HepG2 (cell line): ENCODE results near the gene UBALD1. TPM values are rescaled to one million over a fixed set of nuclear protein-coding genes. Genes with fewer than 3 reads are reported as not detected.

Experiments used
- ATAC-seq: fragments of 200-7000 bp; cut with Tn5 transposase; 3 replicates; pipeline ENCODE4 v1.9.1; 2020; ENCODE audit warnings: mild to moderate bottlenecking, moderate library complexity
- BruUV-seq: library from RNA; stranded (reverse); fragments of 400-500 nt; replicated peaks from 2 replicates; lab custom pipeline; 2021; lab: Mats Ljungman, UMichigan
- CTCF ChIA-PET: fragments of 300-600 bp; formaldehyde crosslinking; extraction: SDS; loops from one replicate; lab custom pipeline; 2021; ENCODE audit warnings: low total read pairs, inconsistent platforms, low intra/inter-chr PET ratio; lab: Yijun Ruan, JAX
- POLR2A ChIA-PET: fragments of 350-600 bp; sonication (Branson Sonifier 250); formaldehyde crosslinking; loops from one replicate; lab custom pipeline; 2020; ENCODE audit warnings: antibody characterized with exemption, inconsistent platforms; lab: Yijun Ruan, JAX
- DNase-seq: peaks from one replicate; pipeline ENCODE4 v3.0.0-alpha.2; 2015; ENCODE audit warnings: low spot score
- FAIRE-seq: peaks from 3 replicates; lab custom pipeline; 2011; peaks lifted over from hg19 to GRCh38; lab: Jason Lieb, UNC
- H2AFZ ChIP-seq: one replicate; pipeline ENCODE4 v1.6.1; 2011; ENCODE audit warnings: low read length, inconsistent platforms
- H3K27ac ChIP-seq: fragments of 300-600 bp; 3 replicates; pipeline ENCODE4 v1.8.0; 2011; ENCODE audit warnings: mixed run types, mild to moderate bottlenecking, mixed read lengths, low read length, inconsistent platforms; ENCODE audit not compliant: insufficient read depth; ENCODE audit errors: extremely low read length
- H3K27me3 ChIP-seq, 2 experiments: fragments of 200-600 bp in 1 of 2; 2 replicates in 1 of 2; 3 replicates in 1 of 2; pipeline versions ENCODE4 v1.6.0 to v1.8.0; 2011; ENCODE audit warnings: low read length in 2 of 2, mild to moderate bottlenecking in 2 of 2, moderate library complexity in 2 of 2, inconsistent platforms in 1 of 2; ENCODE audit not compliant: insufficient read depth in 2 of 2, control insufficient read depth in 1 of 2
- H3K36me3 ChIP-seq, 2 experiments: fragments of 200-600 bp in 1 of 2; replicated peaks in 1 of 2; 2 replicates in 1 of 2; 3 replicates in 1 of 2; pipeline versions ENCODE4 v1.5.1 to v1.8.0; 2011; ENCODE audit warnings: low read length in 2 of 2, inconsistent platforms in 1 of 2; ENCODE audit not compliant: insufficient read depth in 2 of 2, control insufficient read depth in 1 of 2
- H3K4me1 ChIP-seq: 2 replicates; pipeline ENCODE4 v1.5.1; 2012; ENCODE audit warnings: low read length, inconsistent platforms; ENCODE audit not compliant: insufficient read depth
- H3K4me2 ChIP-seq: 2 replicates; pipeline ENCODE4 v1.6.0; 2011; ENCODE audit warnings: low read depth, low read length, inconsistent platforms
- H3K4me3 ChIP-seq, 3 experiments: fragments of 200-600 bp in 1 of 3; sonication (generic), shearing (Covaris generic) in 1 of 3; replicated peaks in 1 of 3; 2 replicates each; pipeline ENCODE4 v1.5.1; 2011 to 2016; ENCODE audit warnings: low read length in 3 of 3, inconsistent platforms in 2 of 3, low read depth in 2 of 3, mild to moderate bottlenecking in 2 of 3, control low read depth in 1 of 3, mixed read lengths in 1 of 3; ENCODE audit not compliant: insufficient read depth in 1 of 3
- H3K79me2 ChIP-seq: one replicate; pipeline ENCODE4 v1.6.1; 2011; ENCODE audit warnings: low read length, inconsistent platforms; ENCODE audit not compliant: insufficient read depth
- H3K9ac ChIP-seq: 2 replicates; pipeline ENCODE4 v1.6.0; 2011; ENCODE audit warnings: mild to moderate bottlenecking, low read depth, low read length, inconsistent platforms; ENCODE audit not compliant: insufficient read depth
- H3K9me3 ChIP-seq: 2 replicates; pipeline ENCODE4 v1.5.1; 2012; ENCODE audit warnings: mild to moderate bottlenecking, low read length
- H4K20me1 ChIP-seq: 2 replicates; pipeline ENCODE4 v1.6.0; 2011; ENCODE audit warnings: inconsistent platforms, mild to moderate bottlenecking, low read length, moderate library complexity; ENCODE audit not compliant: insufficient read depth
- AGO2 ChIP-seq: fragments of 200-400 bp; formaldehyde crosslinking; optimal IDR thresholded peaks from 2 replicates; pipeline ENCODE3; 2017; ENCODE audit warnings: mild to moderate bottlenecking, low read depth, low read length, moderate library complexity
- ARNTL ChIP-seq: sonication (generic); formaldehyde crosslinking; IDR thresholded peaks from 2 replicates; pipeline ENCODE4 v1.4.0; 2020; ENCODE audit warnings: mild to moderate bottlenecking, missing genetic modification reagents
- CEBPG ChIP-seq: IDR thresholded peaks from 2 replicates; pipeline ENCODE4 v1.6.1; 2016
- FOXA3 ChIP-seq: IDR thresholded peaks from 2 replicates; pipeline ENCODE4 v1.6.1; 2016; ENCODE audit warnings: missing genetic modification reagents, missing compliant biosample characterization
- MAFK ChIP-seq, 2 experiments: IDR thresholded peaks in 1 of 2; conservative IDR thresholded peaks in 1 of 2; 2 replicates each; pipeline ENCODE4 v1.6.1; 2011; ENCODE audit warnings: improper control_type of control experiment in 2 of 2, low read length in 2 of 2
- RBFOX2 ChIP-seq: fragments of 200-400 bp; formaldehyde crosslinking; IDR thresholded peaks from 2 replicates; pipeline ENCODE4 v1.6.1; 2017; ENCODE audit warnings: low read depth, mild to moderate bottlenecking, low read length
- RORA ChIP-seq: sonication (generic); formaldehyde crosslinking; IDR thresholded peaks from 2 replicates; pipeline ENCODE4 v1.5.0; 2020; ENCODE audit warnings: mild to moderate bottlenecking, missing genetic modification reagents, moderate library complexity
- SP4 ChIP-seq: sonication (generic); formaldehyde crosslinking; IDR thresholded peaks from 2 replicates; pipeline ENCODE4 v1.8.1; 2023; ENCODE audit warnings: mild to moderate bottlenecking, missing genetic modification reagents
- YEATS2 ChIP-seq: sonication (generic); formaldehyde crosslinking; IDR thresholded peaks from 2 replicates; pipeline ENCODE4 v1.4.0; 2020; ENCODE audit warnings: missing genetic modification reagents, borderline replicate concordance
- ZC3H13 ChIP-seq: sonication (generic); formaldehyde crosslinking; IDR thresholded peaks from 2 replicates; pipeline ENCODE4 v1.8.1; 2023; ENCODE audit warnings: mild to moderate bottlenecking, missing genetic modification reagents, moderate library complexity
- ZNF225 ChIP-seq: sonication (generic); formaldehyde crosslinking; IDR thresholded peaks from 2 replicates; pipeline ENCODE4 v1.4.0; 2020; ENCODE audit warnings: mild to moderate bottlenecking, missing genetic modification reagents
- ZNF768 ChIP-seq: sonication (generic); formaldehyde crosslinking; IDR thresholded peaks from 2 replicates; pipeline ENCODE4 v1.4.0; 2020; ENCODE audit warnings: missing genetic modification reagents
- WGBS: methylation state at CpG from one replicate; pipeline ENCODE4 v1.1.6; 2017; ENCODE audit warnings: low lambda C conversion rate; 5-methylcytosine and 5-hydroxymethylcytosine counted together
- in situ Hi-C: cut with HindIII; loops from 2 replicates; pipeline ENCODE4 v1.10.0; 2017; ENCODE audit warnings: low pct_unique_long_range_greater_than_20kb; ENCODE audit not compliant: extremely low pct_ligation_motif_present
- intact Hi-C: fragments of 100-400 bp; cut with micrococcal nuclease; formaldehyde crosslinking; loops from one replicate; pipeline ENCODE4 v1.10.0; 2022; ENCODE audit not compliant: unreplicated experiment
- polyA plus RNA-seq, 8 experiments: library from polyadenylated mRNA; depleted of rRNA in 3 of 8; stranded (reverse) in 7 of 8; unstranded in 1 of 8; fragments of >200 nt; fragmentation: Illumina TruSeq in 4 of 8; extraction: Trizol in 4 of 8; gene quantifications; 2 replicates each; pipeline versions ENCODE4 v1.2.1 to v1.2.3, GENCODE V29; 2011 to 2016; ENCODE audit warnings: low read depth in 4 of 8, missing spikeins in 1 of 8, mixed read lengths in 1 of 8; ENCODE audit not compliant: insufficient read depth in 1 of 8
- total RNA-seq, 5 experiments: library from RNA; depleted of rRNA; stranded (reverse); fragments of >200 nt; fragmentation: Illumina TruSeq; extraction: Trizol; gene quantifications; 2 replicates each; pipeline ENCODE4 v1.2.3, GENCODE V29; 2016; ENCODE audit warnings: low read depth in 1 of 5
- TF ChIP-seq, protein P1 (sequence below): sonication (generic); formaldehyde crosslinking; IDR thresholded peaks from 2 replicates; pipeline ENCODE4 v1.5.0; 2020; ENCODE audit warnings: mild to moderate bottlenecking, missing genetic modification reagents, moderate library complexity
- TF ChIP-seq, protein P2 (sequence below): sonication (generic); formaldehyde crosslinking; IDR thresholded peaks from 2 replicates; pipeline ENCODE4 v1.5.1; 2020; ENCODE audit warnings: missing genetic modification reagents, mild to moderate bottlenecking, borderline replicate concordance
- TF ChIP-seq, protein P3 (sequence below): sonication (generic); formaldehyde crosslinking; IDR thresholded peaks from 2 replicates; pipeline ENCODE4 v1.4.0; 2020; ENCODE audit warnings: missing genetic modification reagents
- TF ChIP-seq, protein P4 (sequence below): sonication (generic); formaldehyde crosslinking; IDR thresholded peaks from 2 replicates; pipeline ENCODE4 v1.9.0; 2021; ENCODE audit warnings: missing genetic modification reagents, mild to moderate bottlenecking, borderline replicate concordance

Gene UBALD1
- total and polyA plus RNA-seq, 2 of the 13 experiments (the other 11 are each of a cell fraction or from before 2014, with no cell fraction given), result 6.8 to 12.3 TPM

DNA sequence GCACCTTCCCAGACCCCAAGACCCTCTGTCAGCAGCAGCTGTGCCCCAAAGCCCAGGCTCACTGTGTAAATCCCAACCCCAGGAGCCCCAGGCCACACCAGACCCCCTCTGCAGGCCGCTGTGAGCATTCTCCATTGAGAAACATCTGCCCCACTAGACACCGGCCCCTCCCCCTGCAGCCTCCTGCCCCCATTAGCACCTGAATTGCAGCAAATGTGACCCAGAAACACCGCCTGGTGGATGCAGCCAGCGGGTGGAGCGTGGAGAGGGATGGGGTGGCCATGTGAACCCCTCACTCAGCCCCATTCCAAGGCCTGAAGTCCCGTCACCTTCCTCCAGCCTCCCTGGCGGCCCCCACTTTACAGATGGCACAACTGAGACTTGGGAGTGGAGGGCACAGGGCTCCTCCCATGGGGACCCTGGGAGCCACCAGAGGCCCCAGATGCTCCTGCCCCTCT is 2.2 kb downstream of the UBALD1 start (continued):
- TF ChIP-seq, protein P1, sequence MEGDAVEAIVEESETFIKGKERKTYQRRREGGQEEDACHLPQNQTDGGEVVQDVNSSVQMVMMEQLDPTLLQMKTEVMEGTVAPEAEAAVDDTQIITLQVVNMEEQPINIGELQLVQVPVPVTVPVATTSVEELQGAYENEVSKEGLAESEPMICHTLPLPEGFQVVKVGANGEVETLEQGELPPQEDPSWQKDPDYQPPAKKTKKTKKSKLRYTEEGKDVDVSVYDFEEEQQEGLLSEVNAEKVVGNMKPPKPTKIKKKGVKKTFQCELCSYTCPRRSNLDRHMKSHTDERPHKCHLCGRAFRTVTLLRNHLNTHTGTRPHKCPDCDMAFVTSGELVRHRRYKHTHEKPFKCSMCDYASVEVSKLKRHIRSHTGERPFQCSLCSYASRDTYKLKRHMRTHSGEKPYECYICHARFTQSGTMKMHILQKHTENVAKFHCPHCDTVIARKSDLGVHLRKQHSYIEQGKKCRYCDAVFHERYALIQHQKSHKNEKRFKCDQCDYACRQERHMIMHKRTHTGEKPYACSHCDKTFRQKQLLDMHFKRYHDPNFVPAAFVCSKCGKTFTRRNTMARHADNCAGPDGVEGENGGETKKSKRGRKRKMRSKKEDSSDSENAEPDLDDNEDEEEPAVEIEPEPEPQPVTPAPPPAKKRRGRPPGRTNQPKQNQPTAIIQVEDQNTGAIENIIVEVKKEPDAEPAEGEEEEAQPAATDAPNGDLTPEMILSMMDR (CRISPR knock-in tag), result peak; percentile 28; the same call in 1 of the 2 replicates
- TF ChIP-seq ARNTL (CRISPR knock-in tag) (no peak), ZNF768 (no peak), MAFK (conservative IDR thresholded peaks at IDR 0.05 in 1 of 2, IDR thresholded peaks at IDR 0.05 in 1 of 2; ENCODE audit: low read length in 2 of 2) (no peak)

DNA sequence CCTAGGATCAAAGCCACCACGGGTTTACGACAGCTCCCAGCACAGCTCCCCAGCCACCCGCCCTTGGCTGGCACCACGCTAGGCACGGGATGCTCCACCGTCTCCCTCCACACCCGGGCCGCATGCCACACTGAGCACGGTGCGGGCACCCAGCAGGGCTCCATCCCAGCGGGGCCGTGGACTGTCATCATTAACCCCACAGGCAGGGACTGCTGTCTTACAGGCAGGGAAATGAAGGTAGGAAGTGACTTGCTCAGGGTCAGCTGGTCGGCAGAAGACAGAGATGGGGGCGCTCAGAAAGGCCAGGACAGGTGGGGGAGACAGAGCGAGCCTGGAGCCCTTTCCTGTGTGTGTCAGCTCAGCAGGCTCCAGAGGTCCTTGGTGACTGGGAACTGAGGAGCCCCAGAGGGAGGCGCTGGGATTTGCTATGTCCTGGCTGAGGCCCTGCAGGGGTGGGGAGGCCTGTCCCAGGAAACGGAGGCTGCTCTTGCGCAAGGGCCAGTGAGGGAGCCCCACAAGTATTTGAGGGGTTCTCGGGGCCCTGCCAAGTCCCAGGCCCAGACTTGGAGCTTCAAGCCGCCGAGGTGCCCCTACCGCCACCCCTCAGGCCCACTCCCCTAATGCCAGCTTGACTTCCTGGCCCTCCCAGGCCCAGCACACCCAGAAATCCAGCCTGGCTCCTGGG is 3.2 kb downstream of the UBALD1 start:
- ChIA-PET POLR2A (no interaction called here), CTCF (no interaction called here)
- Histone ChIP-seq H3K4me3 (no peak overlapping the region), H3K79me2 (peaks cover 38% of the 10 kb centered on the region), H3K9ac (no peak overlapping the region), H2AFZ (no peak overlapping the region), H3K9me3 (no peaks in the 10 kb centered on the region), H3K4me1 (peaks cover 40% of the 10 kb centered on the region), H3K36me3 (peaks cover 8 to 31% of the 10 kb centered on the region in 2 experiments; a peak in 3 of 5 replicates), H3K27me3 (no peaks in the 10 kb centered on the region; a peak in 1 of 5 replicates), H4K20me1 (peaks cover 31% of the 10 kb centered on the region; the same call in 1 of the 2 replicates), H3K4me2 (no peak overlapping the region), H3K27ac (no peak overlapping the region)
- 96% methylated on average over 7 of the region's 22 CpGs for WGBS
- ATAC-seq, result no peak
- FAIRE-seq, result no peak
- intact Hi-C loops (loop anchor here (10.0 kb wide), 1 partner anchor 343 kb away; the partner anchor contains the start of gene SEC14L5), in situ Hi-C loops (no loop called here)
- no peak for DNase-seq
- BruUV-seq, result no TSS peak
- TF ChIP-seq RORA (CRISPR knock-in tag) (no peak), YEATS2 (no peak), CEBPG (CRISPR knock-in tag) (peak; percentile 62), SP4 (no peak), AGO2 (peak; percentile 66), RBFOX2 (peak; percentile 53), ZC3H13 (CRISPR knock-in tag) (peak; percentile 44; the same call in 1 of the 2 replicates), ZNF225 (no peak), FOXA3 (no peak)
- TF ChIP-seq, protein P2, sequence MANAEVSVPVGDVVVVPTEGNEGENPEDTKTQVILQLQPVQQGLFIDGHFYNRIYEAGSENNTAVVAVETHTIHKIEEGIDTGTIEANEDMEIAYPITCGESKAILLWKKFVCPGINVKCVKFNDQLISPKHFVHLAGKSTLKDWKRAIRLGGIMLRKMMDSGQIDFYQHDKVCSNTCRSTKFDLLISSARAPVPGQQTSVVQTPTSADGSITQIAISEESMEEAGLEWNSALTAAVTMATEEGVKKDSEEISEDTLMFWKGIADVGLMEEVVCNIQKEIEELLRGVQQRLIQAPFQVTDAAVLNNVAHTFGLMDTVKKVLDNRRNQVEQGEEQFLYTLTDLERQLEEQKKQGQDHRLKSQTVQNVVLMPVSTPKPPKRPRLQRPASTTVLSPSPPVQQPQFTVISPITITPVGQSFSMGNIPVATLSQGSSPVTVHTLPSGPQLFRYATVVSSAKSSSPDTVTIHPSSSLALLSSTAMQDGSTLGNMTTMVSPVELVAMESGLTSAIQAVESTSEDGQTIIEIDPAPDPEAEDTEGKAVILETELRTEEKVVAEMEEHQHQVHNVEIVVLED (CRISPR knock-in tag), result no peak
- TF ChIP-seq, protein P3, sequence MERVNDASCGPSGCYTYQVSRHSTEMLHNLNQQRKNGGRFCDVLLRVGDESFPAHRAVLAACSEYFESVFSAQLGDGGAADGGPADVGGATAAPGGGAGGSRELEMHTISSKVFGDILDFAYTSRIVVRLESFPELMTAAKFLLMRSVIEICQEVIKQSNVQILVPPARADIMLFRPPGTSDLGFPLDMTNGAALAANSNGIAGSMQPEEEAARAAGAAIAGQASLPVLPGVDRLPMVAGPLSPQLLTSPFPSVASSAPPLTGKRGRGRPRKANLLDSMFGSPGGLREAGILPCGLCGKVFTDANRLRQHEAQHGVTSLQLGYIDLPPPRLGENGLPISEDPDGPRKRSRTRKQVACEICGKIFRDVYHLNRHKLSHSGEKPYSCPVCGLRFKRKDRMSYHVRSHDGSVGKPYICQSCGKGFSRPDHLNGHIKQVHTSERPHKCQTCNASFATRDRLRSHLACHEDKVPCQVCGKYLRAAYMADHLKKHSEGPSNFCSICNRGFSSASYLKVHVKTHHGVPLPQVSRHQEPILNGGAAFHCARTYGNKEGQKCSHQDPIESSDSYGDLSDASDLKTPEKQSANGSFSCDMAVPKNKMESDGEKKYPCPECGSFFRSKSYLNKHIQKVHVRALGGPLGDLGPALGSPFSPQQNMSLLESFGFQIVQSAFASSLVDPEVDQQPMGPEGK (CRISPR knock-in tag), result 0 out of 2 replicates have a peak, but pooled peaks have one; percentile 26
- TF ChIP-seq, protein P4, sequence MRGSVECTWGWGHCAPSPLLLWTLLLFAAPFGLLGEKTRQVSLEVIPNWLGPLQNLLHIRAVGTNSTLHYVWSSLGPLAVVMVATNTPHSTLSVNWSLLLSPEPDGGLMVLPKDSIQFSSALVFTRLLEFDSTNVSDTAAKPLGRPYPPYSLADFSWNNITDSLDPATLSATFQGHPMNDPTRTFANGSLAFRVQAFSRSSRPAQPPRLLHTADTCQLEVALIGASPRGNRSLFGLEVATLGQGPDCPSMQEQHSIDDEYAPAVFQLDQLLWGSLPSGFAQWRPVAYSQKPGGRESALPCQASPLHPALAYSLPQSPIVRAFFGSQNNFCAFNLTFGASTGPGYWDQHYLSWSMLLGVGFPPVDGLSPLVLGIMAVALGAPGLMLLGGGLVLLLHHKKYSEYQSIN (CRISPR knock-in tag), result no peak
